Measurements from ENCODE around the gene FAM219A. TPM values are rescaled to one million over a fixed set of nuclear protein-coding genes. Genes with fewer than 3 reads are reported as not detected.
A peak's percentile ranks its signal among the peaks of the same experiment; 100 is the strongest.

FAM219A gene
- total RNA-seq, 1 experiment from 2014 or later: 14.7 TPM

DNA sequence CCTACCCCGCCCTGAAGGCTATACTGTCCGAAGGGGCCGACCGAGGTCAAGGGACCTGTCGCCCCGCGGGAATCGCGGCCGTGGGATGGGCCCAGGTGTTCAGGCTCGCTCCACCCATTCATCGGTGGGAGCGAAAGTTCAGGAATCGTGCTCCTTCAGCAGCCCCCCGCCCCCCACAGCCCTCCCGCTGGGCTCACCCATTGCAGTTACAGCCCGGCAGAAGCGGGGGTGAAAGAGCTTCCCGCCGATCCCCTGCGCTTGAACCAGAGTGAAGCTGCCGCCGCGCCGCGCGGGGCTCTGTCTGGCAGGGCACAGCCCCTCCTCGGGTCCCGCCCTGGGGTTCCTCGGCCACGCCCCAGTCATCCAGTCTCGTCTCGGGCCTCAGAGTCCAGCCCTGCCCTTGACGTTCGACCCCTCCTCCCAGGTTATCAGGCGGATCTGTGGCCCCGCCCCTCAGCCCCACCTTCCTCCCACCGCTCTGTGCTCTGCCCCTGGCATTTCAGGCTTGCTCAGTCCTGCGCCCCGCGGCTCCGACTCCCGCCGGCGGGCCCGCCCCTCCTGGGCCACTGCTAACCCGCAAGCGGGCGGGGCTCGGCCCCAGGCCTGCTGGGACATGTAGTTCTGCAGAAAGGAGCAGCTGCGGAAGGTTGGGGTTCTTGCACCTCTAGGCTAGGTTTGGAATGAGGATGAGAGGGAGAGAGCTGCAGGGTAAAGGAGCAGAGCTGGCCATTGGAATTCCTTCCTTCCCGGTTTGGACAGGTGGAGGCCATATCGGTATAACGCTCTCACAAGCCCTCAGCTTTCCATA is 81.6 kb downstream of the FAM219A start, which contains the start of gene MYORG:
Gene MYORG (minus strand): TSS at position 303 of the 808 bp plus-strand sequence. CDS start 3,955 bp downstream, outside the sequence.
- peak; percentile 99 for DNase-seq
- Histone ChIP-seq H3K4me1 (peaks cover 29% of the 10 kb centered on the region), H3K4me3 (ENCODE audit: low read depth, low read length) (peak within 1 kb of the TSS; percentile 89), H3K9me3 (no peaks in the 10 kb centered on the region; the same call in 1 of the 2 replicates), H3K36me3 (ENCODE audit: control insufficient read depth, insufficient read depth, low read length) (peaks cover 2% of the 10 kb centered on the region), H3K27me3 (replicated peaks; ENCODE audit: control insufficient read depth, insufficient read depth, low read length) (no peaks in the 10 kb centered on the region)
- Mint-ChIP-seq H3K4me1 (ENCODE audit: low read depth, unreplicated experiment) (peaks cover 26% of the 10 kb centered on the region), H3K4me3 (ENCODE audit: unreplicated experiment) (peak within 1 kb of the TSS; percentile 88), H3K27ac (ENCODE audit: unreplicated experiment) (peak within 1 kb of the TSS; percentile 49), H3K9me3 (ENCODE audit: unreplicated experiment) (no peaks in the 10 kb centered on the region), H3K36me3 (ENCODE audit: insufficient read depth, unreplicated experiment) (peaks cover 23% of the 10 kb centered on the region), H3K27me3 (ENCODE audit: insufficient read depth, unreplicated experiment) (no peaks in the 10 kb centered on the region)
- no TSS peak for BruUV-seq (replicated peaks)
- ChIA-PET POLR2A (interaction anchor here (0.6 to 1.5 kb wide), 6 partner anchors 24 to 100 kb away, joined by 3 to 8 read pairs (median 4); no protein-coding TSS in a partner anchor), CTCF (interaction anchor here (0.6 to 7.5 kb wide), 7 partner anchors 24 to 302 kb away, joined by 3 to 105 read pairs (median 5); partner anchors contain the start of genes DNAI1 and FAM219A)
- intact Hi-C loops (cut with micrococcal nuclease; ENCODE audit: unreplicated experiment): loop anchor here (1.0 to 5.0 kb wide), 5 partner anchors 47 to 329 kb away; partner anchors contain the start of genes DCAF12, DNAI1, FAM219A and KIF24
- TF ChIP-seq, protein P1, sequence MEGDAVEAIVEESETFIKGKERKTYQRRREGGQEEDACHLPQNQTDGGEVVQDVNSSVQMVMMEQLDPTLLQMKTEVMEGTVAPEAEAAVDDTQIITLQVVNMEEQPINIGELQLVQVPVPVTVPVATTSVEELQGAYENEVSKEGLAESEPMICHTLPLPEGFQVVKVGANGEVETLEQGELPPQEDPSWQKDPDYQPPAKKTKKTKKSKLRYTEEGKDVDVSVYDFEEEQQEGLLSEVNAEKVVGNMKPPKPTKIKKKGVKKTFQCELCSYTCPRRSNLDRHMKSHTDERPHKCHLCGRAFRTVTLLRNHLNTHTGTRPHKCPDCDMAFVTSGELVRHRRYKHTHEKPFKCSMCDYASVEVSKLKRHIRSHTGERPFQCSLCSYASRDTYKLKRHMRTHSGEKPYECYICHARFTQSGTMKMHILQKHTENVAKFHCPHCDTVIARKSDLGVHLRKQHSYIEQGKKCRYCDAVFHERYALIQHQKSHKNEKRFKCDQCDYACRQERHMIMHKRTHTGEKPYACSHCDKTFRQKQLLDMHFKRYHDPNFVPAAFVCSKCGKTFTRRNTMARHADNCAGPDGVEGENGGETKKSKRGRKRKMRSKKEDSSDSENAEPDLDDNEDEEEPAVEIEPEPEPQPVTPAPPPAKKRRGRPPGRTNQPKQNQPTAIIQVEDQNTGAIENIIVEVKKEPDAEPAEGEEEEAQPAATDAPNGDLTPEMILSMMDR (IDR thresholded peaks at IDR 0.05; ENCODE audit: insufficient read depth in 1 of 2, low read depth in 1 of 2, low read length in 1 of 2, severe bottlenecking in 1 of 2, unreplicated experiment in 1 of 2): no peak

DNA sequence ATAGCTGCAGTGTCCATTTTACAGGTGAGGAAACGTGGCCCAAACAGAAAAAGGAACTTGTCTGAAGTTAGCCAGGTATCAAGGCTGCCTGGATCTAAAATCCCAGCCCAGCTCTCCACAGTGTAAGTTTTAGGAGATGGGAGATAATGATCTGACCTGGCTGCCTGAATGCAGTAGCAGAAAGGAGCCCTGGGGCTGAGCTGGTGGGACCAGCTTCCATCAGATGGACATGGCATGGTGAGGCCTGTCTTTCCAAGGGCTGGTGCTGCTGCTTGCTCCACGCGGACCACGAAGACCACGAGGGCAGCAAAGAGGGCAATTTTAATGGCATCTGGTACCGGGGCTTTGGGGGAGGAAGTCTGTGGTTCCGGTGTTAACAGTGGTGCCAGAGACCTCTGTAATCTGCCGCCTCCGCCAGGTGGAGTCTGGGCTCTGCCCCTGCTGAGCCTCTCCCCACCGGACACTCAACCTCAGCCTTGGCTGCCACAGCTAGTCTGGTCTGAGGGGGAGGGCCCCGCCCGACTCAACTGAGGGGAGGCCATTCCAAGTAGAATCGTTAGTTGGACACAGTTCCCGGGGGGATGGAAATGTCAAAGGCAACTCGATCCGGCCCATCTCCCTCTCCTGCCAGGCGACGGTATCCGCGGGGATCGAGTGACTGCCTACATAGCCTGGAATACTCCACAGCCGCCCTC is 82.3 kb downstream of the FAM219A start:
- Histone ChIP-seq H3K27me3 (replicated peaks; ENCODE audit: control insufficient read depth, insufficient read depth, low read length) (no peaks in the 10 kb centered on the region), H3K4me3 (ENCODE audit: low read depth, low read length) (peak overlapping the region; percentile 89), H3K36me3 (ENCODE audit: control insufficient read depth, insufficient read depth, low read length) (peaks cover 6% of the 10 kb centered on the region), H3K9me3 (no peaks in the 10 kb centered on the region; the same call in 1 of the 2 replicates), H3K4me1 (peaks cover 29% of the 10 kb centered on the region)
- peaks cover 26% of the 10 kb centered on the region for H3K4me1 Mint-ChIP-seq (ENCODE audit: low read depth, unreplicated experiment)
- H3K27me3 Mint-ChIP-seq (ENCODE audit: insufficient read depth, unreplicated experiment): no peaks in the 10 kb centered on the region
- intact Hi-C loops (cut with micrococcal nuclease; ENCODE audit: unreplicated experiment): loop anchor here (1.0 to 5.0 kb wide), 6 partner anchors 24 to 329 kb away; partner anchors contain the start of genes DNAI1, FAM219A and UBAP2
- DNase-seq: peak; percentile 77 to 78
- H3K9me3 Mint-ChIP-seq (ENCODE audit: unreplicated experiment): no peaks in the 10 kb centered on the region
- H3K27ac Mint-ChIP-seq (ENCODE audit: unreplicated experiment): peak overlapping the region; percentile 49
- TSS peak; percentile 69 for BruUV-seq (replicated peaks)
- TF ChIP-seq, protein P1 (IDR thresholded peaks at IDR 0.05; ENCODE audit: insufficient read depth in 1 of 2, low read depth in 1 of 2, low read length in 1 of 2, severe bottlenecking in 1 of 2, unreplicated experiment in 1 of 2): peak in 1 of 2 experiments; percentile 47
- H3K4me3 Mint-ChIP-seq (ENCODE audit: unreplicated experiment): peak overlapping the region; percentile 88
- POLR2A ChIA-PET: interaction anchor here (1.4 to 1.5 kb wide), 2 partner anchors 41 to 44 kb away, joined by 3 to 5 read pairs; no protein-coding TSS in a partner anchor
- CTCF ChIA-PET: interaction anchor here (0.5 to 7.5 kb wide), 6 partner anchors 26 to 257 kb away, joined by 3 to 105 read pairs (median 6); partner anchors contain the start of genes DNAI1 and FAM219A
- peaks cover 31% of the 10 kb centered on the region for H3K36me3 Mint-ChIP-seq (ENCODE audit: insufficient read depth, unreplicated experiment)

Data from Caco-2 (cell line).